Activated CD4-positive, alpha-beta T cell treated with anti-CD3 and anti-CD28 coated beads, Interleukin-2, amount 10 ng/mL, durations not matched to agents 24 days and 14 days (primary cell): ENCODE data around the gene CARD11. TPM values are rescaled to one million over a fixed set of nuclear protein-coding genes. Genes with fewer than 3 reads are reported as not detected.
A peak's percentile ranks its signal among the peaks of the same experiment; 100 is the strongest.
"Not testable (repeated sequence)": the region's sequence is repeated elsewhere in the genome, so short reads cannot be mapped to it uniquely, and the experiment has no call there.

Source experiments
- DNase-seq: peaks from one replicate; pipeline ENCODE4 v3.0.0; 2022
- H3K27ac Mint-ChIP-seq: one replicate; pipeline ENCODE4 v1.8.0; 2022; ENCODE audit warnings: mild to moderate bottlenecking, mixed read lengths
- H3K27me3 Mint-ChIP-seq: one replicate; pipeline ENCODE4 v1.8.0; 2022; ENCODE audit warnings: mixed read lengths
- H3K36me3 Mint-ChIP-seq: one replicate; pipeline ENCODE4 v1.8.0; 2022; ENCODE audit warnings: low read depth, mild to moderate bottlenecking, mixed read lengths
- H3K4me1 Mint-ChIP-seq: one replicate; pipeline ENCODE4 v1.8.0; 2021; ENCODE audit warnings: mixed read lengths
- H3K4me3 Mint-ChIP-seq: one replicate; pipeline ENCODE4 v1.8.0; 2022; ENCODE audit warnings: mild to moderate bottlenecking, moderate library complexity, mixed read lengths
- H3K9me3 Mint-ChIP-seq: one replicate; pipeline ENCODE4 v1.8.0; 2021; ENCODE audit warnings: mixed read lengths
- intact Hi-C: fragments of 100-400 bp; cut with micrococcal nuclease; formaldehyde crosslinking; loops from one replicate; pipeline ENCODE4 v1.15.1; 2023
- total RNA-seq: library from RNA; stranded (reverse); gene quantifications from 2 replicates; pipeline ENCODE4 v1.2.3, GENCODE V29; 2022

CARD11 gene
- total RNA-seq, 1 donor from 2014 or later, result 96.2 TPM

- H3K36me3 Mint-ChIP-seq, result peaks cover 53% of the 10 kb centered on the region
- H3K9me3 Mint-ChIP-seq, intact Hi-C loops, H3K27ac Mint-ChIP-seq, DNase-seq, H3K27me3 Mint-ChIP-seq, H3K4me1 Mint-ChIP-seq, H3K4me3 Mint-ChIP-seq: not testable (repeated sequence)
Observed at GRCh38 chr7:2920480-2920879, 123.2 kb downstream of the CARD11 start.

GRCh38 chr7:2920041-2920440 lies 123.6 kb downstream of the CARD11 start:
- Mint-ChIP-seq H3K36me3 (peaks cover 55% of the 10 kb centered on the region), H3K27ac (no peak overlapping the region), H3K4me3 (no peak overlapping the region), H3K27me3 (no peaks in the 10 kb centered on the region), H3K4me1 (peaks cover 2% of the 10 kb centered on the region), H3K9me3 (no peaks in the 10 kb centered on the region)
- intact Hi-C loops, result no loop called here
- DNase-seq, result no peak

- Mint-ChIP-seq H3K27me3 (no peaks in the 10 kb centered on the region), H3K4me3 (no peak overlapping the region), H3K27ac (no peak overlapping the region), H3K4me1 (peaks cover 2% of the 10 kb centered on the region), H3K9me3 (no peaks in the 10 kb centered on the region), H3K36me3 (peaks cover 58% of the 10 kb centered on the region)
- intact Hi-C loops, result no loop called here
- DNase-seq, result no peak
Observed at GRCh38 chr7:2919256-2919655, 124.4 kb downstream of the CARD11 start.

- intact Hi-C loops, result no loop called here
- peaks cover 61% of the 10 kb centered on the region for H3K36me3 Mint-ChIP-seq
- peaks cover 2% of the 10 kb centered on the region for H3K4me1 Mint-ChIP-seq
- no peaks in the 10 kb centered on the region for H3K27me3 Mint-ChIP-seq
- H3K4me3 Mint-ChIP-seq, result no peak overlapping the region
- peak overlapping the region; percentile 25 for H3K27ac Mint-ChIP-seq
- DNase-seq, result no peak
- no peaks in the 10 kb centered on the region for H3K9me3 Mint-ChIP-seq
Observed at GRCh38 chr7:2918406-2918805, 125.3 kb downstream of the CARD11 start.

- H3K27me3 Mint-ChIP-seq, result no peaks in the 10 kb centered on the region
- no peak overlapping the region for H3K27ac Mint-ChIP-seq
- intact Hi-C loops, result no loop called here
- peaks cover 67% of the 10 kb centered on the region for H3K36me3 Mint-ChIP-seq
- no peak for DNase-seq
- no peak overlapping the region for H3K4me3 Mint-ChIP-seq
- H3K4me1 Mint-ChIP-seq, result peaks cover 2% of the 10 kb centered on the region
- no peaks in the 10 kb centered on the region for H3K9me3 Mint-ChIP-seq
Observed at GRCh38 chr7:2915023-2915422, 128.6 kb downstream of the CARD11 start.

GRCh38 chr7:2913760-2914387 lies 129.8 kb downstream of the CARD11 start:
- intact Hi-C loops, result no loop called here
- Mint-ChIP-seq H3K36me3 (peaks cover 64% of the 10 kb centered on the region), H3K27me3 (no peaks in the 10 kb centered on the region)

GRCh38 chr7:2912684-2913439 lies 130.8 kb downstream of the CARD11 start:
- H3K4me1 Mint-ChIP-seq, result no peaks in the 10 kb centered on the region
- no peaks in the 10 kb centered on the region for H3K27me3 Mint-ChIP-seq
- no peak overlapping the region for H3K4me3 Mint-ChIP-seq
- no peak for DNase-seq
- peaks cover 60% of the 10 kb centered on the region for H3K36me3 Mint-ChIP-seq
- intact Hi-C loops, result no loop called here
- no peaks in the 10 kb centered on the region for H3K9me3 Mint-ChIP-seq
- no peak overlapping the region for H3K27ac Mint-ChIP-seq

More at GRCh38 chr7:2913760-2914387, 129.8 kb downstream of the CARD11 start:
- no peak overlapping the region for H3K27ac Mint-ChIP-seq
- peaks cover 2% of the 10 kb centered on the region for H3K4me1 Mint-ChIP-seq
- no peak for DNase-seq
- no peaks in the 10 kb centered on the region for H3K9me3 Mint-ChIP-seq
- no peak overlapping the region for H3K4me3 Mint-ChIP-seq

- Mint-ChIP-seq H3K9me3 (no peaks in the 10 kb centered on the region), H3K27ac (no peak overlapping the region)
- intact Hi-C loops, result no loop called here
Observed at GRCh38 chr7:2911466-2911865, 132.2 kb downstream of the CARD11 start.

GRCh38 chr7:2909471-2910039 lies 134.1 kb downstream of the CARD11 start:
- DNase-seq, result no peak
- intact Hi-C loops, result no loop called here
- Mint-ChIP-seq H3K36me3 (peaks cover 68% of the 10 kb centered on the region), H3K4me3 (no peak overlapping the region), H3K27ac (no peak overlapping the region), H3K9me3 (no peaks in the 10 kb centered on the region), H3K27me3 (no peaks in the 10 kb centered on the region), H3K4me1 (no peaks in the 10 kb centered on the region)

More at GRCh38 chr7:2911466-2911865, 132.2 kb downstream of the CARD11 start:
- Mint-ChIP-seq H3K4me1 (no peaks in the 10 kb centered on the region), H3K4me3 (no peak overlapping the region), H3K36me3 (peaks cover 64% of the 10 kb centered on the region), H3K27me3 (no peaks in the 10 kb centered on the region)
- no peak for DNase-seq

GRCh38 chr7:2909043-2909442 lies 134.6 kb downstream of the CARD11 start:
- no peaks in the 10 kb centered on the region for H3K27me3 Mint-ChIP-seq
- H3K9me3 Mint-ChIP-seq, result no peaks in the 10 kb centered on the region
- peaks cover 1% of the 10 kb centered on the region for H3K4me1 Mint-ChIP-seq
- no peak overlapping the region for H3K27ac Mint-ChIP-seq
- no peak for DNase-seq
- H3K36me3 Mint-ChIP-seq, result peaks cover 70% of the 10 kb centered on the region
- no peak overlapping the region for H3K4me3 Mint-ChIP-seq
- intact Hi-C loops, result no loop called here

- Mint-ChIP-seq H3K4me1 (peaks cover 7% of the 10 kb centered on the region), H3K9me3 (no peaks in the 10 kb centered on the region), H3K27me3 (no peaks in the 10 kb centered on the region), H3K4me3 (no peak overlapping the region), H3K36me3 (peaks cover 66% of the 10 kb centered on the region), H3K27ac (no peak overlapping the region)
- DNase-seq, result no peak
- intact Hi-C loops, result no loop called here
Observed at GRCh38 chr7:2908103-2908683, 135.5 kb downstream of the CARD11 start.

GRCh38 chr7:2906197-2906931 lies 137.3 kb downstream of the CARD11 start:
- Mint-ChIP-seq H3K36me3 (peaks cover 58% of the 10 kb centered on the region), H3K9me3 (no peaks in the 10 kb centered on the region), H3K27ac (no peak overlapping the region), H3K4me3 (no peak overlapping the region), H3K27me3 (no peaks in the 10 kb centered on the region), H3K4me1 (peaks cover 19% of the 10 kb centered on the region)
- intact Hi-C loops, result no loop called here
- no peak for DNase-seq

- no peak for DNase-seq
- Mint-ChIP-seq H3K4me1 (peaks cover 21% of the 10 kb centered on the region), H3K9me3 (no peaks in the 10 kb centered on the region), H3K27me3 (no peaks in the 10 kb centered on the region), H3K27ac (no peak overlapping the region), H3K4me3 (no peak overlapping the region), H3K36me3 (peaks cover 53% of the 10 kb centered on the region)
- intact Hi-C loops, result no loop called here
Observed at GRCh38 chr7:2905500-2905899, 138.2 kb downstream of the CARD11 start.
